SK-N-SH (cell line): ENCODE results near the gene ZNF438.

Experiments used
- EP300 ChIP-seq, 2 experiments: IDR thresholded peaks; 2 replicates each; pipeline versions ENCODE4 v1.4.0 to v1.6.1; 2012; ENCODE audit warnings: borderline replicate concordance in 1 of 2, low read depth in 1 of 2, low read length in 1 of 2
- EZH2phosphoT487 ChIP-seq: fragments of 200-600 bp; sonication (generic); IDR thresholded peaks from 2 replicates; pipeline ENCODE4 v1.6.1; 2017; ENCODE audit warnings: low read depth, mixed run types, mild to moderate bottlenecking, antibody characterized with exemption, moderate library complexity, borderline replicate concordance
- FOXM1 ChIP-seq: IDR thresholded peaks from 2 replicates; pipeline ENCODE4 v1.4.0; 2012; ENCODE audit warnings: low read depth, mild to moderate bottlenecking
- MXI1 ChIP-seq: IDR thresholded peaks from 2 replicates; pipeline ENCODE4 v1.6.1; 2012; ENCODE audit warnings: mild to moderate bottlenecking, low read depth, low read length, improper control_type of control experiment
- NFIC ChIP-seq: IDR thresholded peaks from 2 replicates; pipeline ENCODE4 v1.4.0; 2012; ENCODE audit warnings: borderline replicate concordance
- RAD21 ChIP-seq: IDR thresholded peaks from 2 replicates; pipeline ENCODE4 v1.6.1; 2012; ENCODE audit warnings: mild to moderate bottlenecking, low read length
- TEAD4 ChIP-seq: IDR thresholded peaks from 2 replicates; pipeline ENCODE4 v1.4.0; 2012; ENCODE audit warnings: mild to moderate bottlenecking, borderline replicate concordance; ENCODE audit not compliant: insufficient read depth
- YY1 ChIP-seq: IDR thresholded peaks from 2 replicates; pipeline ENCODE4 v1.4.0; 2012; ENCODE audit warnings: low read depth, mild to moderate bottlenecking
- TF ChIP-seq, protein P1 (sequence below): fragments of 200-600 bp; sonication (generic); IDR thresholded peaks from 2 replicates; pipeline ENCODE4 v1.6.1; 2017; ENCODE audit warnings: antibody characterized with exemption, mild to moderate bottlenecking, moderate library complexity
- TF ChIP-seq, protein P2 (sequence below): IDR thresholded peaks from 2 replicates; pipeline ENCODE4 v1.4.0; 2012; ENCODE audit warnings: low read depth

DNA sequence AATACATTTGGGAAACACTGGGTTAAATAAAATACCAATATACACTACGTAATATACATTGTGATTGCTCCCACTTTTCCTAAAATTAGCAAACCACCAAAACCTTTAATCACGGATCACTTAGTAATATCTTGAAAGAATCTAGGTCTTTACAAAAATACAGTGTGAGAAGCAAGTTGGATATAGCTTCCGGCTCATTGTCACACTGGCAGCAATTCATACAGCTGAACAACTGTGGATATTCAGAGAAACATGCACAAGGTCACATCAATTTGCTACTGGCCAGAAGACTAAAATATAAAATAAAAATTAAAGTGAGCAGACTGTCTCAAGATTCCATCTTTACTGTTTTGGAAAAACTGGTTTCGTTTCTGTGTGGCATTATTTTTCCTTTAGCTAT lies 69.1 kb downstream of the ZNF438 start:
- TF ChIP-seq, protein P1, sequence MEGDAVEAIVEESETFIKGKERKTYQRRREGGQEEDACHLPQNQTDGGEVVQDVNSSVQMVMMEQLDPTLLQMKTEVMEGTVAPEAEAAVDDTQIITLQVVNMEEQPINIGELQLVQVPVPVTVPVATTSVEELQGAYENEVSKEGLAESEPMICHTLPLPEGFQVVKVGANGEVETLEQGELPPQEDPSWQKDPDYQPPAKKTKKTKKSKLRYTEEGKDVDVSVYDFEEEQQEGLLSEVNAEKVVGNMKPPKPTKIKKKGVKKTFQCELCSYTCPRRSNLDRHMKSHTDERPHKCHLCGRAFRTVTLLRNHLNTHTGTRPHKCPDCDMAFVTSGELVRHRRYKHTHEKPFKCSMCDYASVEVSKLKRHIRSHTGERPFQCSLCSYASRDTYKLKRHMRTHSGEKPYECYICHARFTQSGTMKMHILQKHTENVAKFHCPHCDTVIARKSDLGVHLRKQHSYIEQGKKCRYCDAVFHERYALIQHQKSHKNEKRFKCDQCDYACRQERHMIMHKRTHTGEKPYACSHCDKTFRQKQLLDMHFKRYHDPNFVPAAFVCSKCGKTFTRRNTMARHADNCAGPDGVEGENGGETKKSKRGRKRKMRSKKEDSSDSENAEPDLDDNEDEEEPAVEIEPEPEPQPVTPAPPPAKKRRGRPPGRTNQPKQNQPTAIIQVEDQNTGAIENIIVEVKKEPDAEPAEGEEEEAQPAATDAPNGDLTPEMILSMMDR = no peak
- TF ChIP-seq, protein P2, sequence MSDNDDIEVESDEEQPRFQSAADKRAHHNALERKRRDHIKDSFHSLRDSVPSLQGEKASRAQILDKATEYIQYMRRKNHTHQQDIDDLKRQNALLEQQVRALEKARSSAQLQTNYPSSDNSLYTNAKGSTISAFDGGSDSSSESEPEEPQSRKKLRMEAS = no peak
- TF ChIP-seq RAD21 = no peak
- TF ChIP-seq NFIC = no peak
- TF ChIP-seq FOXM1 = no peak
- no peak for TF ChIP-seq MXI1
- TF ChIP-seq YY1 = no peak
- no peak for TF ChIP-seq TEAD4
- TF ChIP-seq EP300 (IDR thresholded peaks at IDR 0.05; ENCODE audit: borderline replicate concordance in 1 of 2, low read depth in 1 of 2, low read length in 1 of 2) = no peak
- no peak for TF ChIP-seq EZH2phosphoT487
